K562 (cell line): ENCODE results near the gene CHRM4. TPM values are rescaled to one million over a fixed set of nuclear protein-coding genes. Genes with fewer than 3 reads are reported as not detected.
A peak's percentile ranks its signal among the peaks of the same experiment; 100 is the strongest.

Experiments used
- ATAC-seq: fragments of 200-7000 bp; cut with Tn5 transposase; 3 replicates; pipeline ENCODE4 v1.9.1; 2020; ENCODE audit warnings: moderate library complexity
- BruUV-seq: library from RNA; stranded (reverse); fragments of 400-500 nt; replicated peaks from 2 replicates; lab custom pipeline; 2021; lab: Mats Ljungman, UMichigan
- CTCF ChIA-PET: fragments of 300-600 bp; formaldehyde crosslinking; extraction: SDS; loops from one replicate; lab custom pipeline; 2021; ENCODE audit warnings: low intra/inter-chr PET ratio; lab: Yijun Ruan, JAX
- POLR2A ChIA-PET: fragments of 300-600, 350-650 bp; sonication (Branson Sonifier 250); formaldehyde crosslinking; extraction: SDS; loops from one replicate; lab custom pipeline; 2021; ENCODE audit warnings: antibody characterized with exemption, inconsistent platforms; lab: Yijun Ruan, JAX
- DNase-seq, 4 experiments: peaks; one replicate each; pipeline versions ENCODE4 v3.0.0 to v3.0.0-alpha.2; 2011 to 2018; ENCODE audit warnings: low spot score in 3 of 4, mixed read lengths in 3 of 4; ENCODE audit errors: extremely low read depth in 1 of 4
- FAIRE-seq: peaks from 2 replicates; lab custom pipeline; 2011; peaks lifted over from hg19 to GRCh38; lab: Jason Lieb, UNC
- H2AFZ ChIP-seq: 2 replicates; pipeline ENCODE4 v1.6.0; 2011; ENCODE audit warnings: low read depth, low read length, control low read depth, inconsistent platforms
- H3K27ac ChIP-seq: fragments of 200-600 bp; 3 replicates; pipeline ENCODE4 v1.8.0; 2011; ENCODE audit warnings: low read depth, mild to moderate bottlenecking, control low read depth, inconsistent platforms, low read length, moderate library complexity, mixed read lengths; ENCODE audit errors: extremely low read depth
- H3K27me3 ChIP-seq, 2 experiments: fragments of 300-600 bp in 1 of 2; 2 replicates in 1 of 2; 3 replicates in 1 of 2; pipeline versions ENCODE4 v1.6.0 to v1.8.0; 2011; ENCODE audit warnings: inconsistent platforms in 2 of 2, low read length in 2 of 2, mild to moderate bottlenecking in 1 of 2, mixed read lengths in 1 of 2, moderate library complexity in 1 of 2; ENCODE audit not compliant: control insufficient read depth in 2 of 2, insufficient read depth in 2 of 2
- H3K36me3 ChIP-seq: fragments of 300-600 bp; 3 replicates; pipeline ENCODE4 v1.8.0; 2011; ENCODE audit warnings: mild to moderate bottlenecking, low read length, inconsistent platforms; ENCODE audit not compliant: control insufficient read depth, insufficient read depth
- H3K4me1 ChIP-seq, 2 experiments: fragments of 200-600 bp in 1 of 2; replicated peaks in 1 of 2; 2 replicates in 1 of 2; 3 replicates in 1 of 2; pipeline versions ENCODE4 v1.5.1 to v1.8.0; 2011; ENCODE audit warnings: inconsistent platforms in 2 of 2, low read length in 2 of 2, mild to moderate bottlenecking in 1 of 2, mixed read lengths in 1 of 2, moderate library complexity in 1 of 2; ENCODE audit not compliant: control insufficient read depth in 2 of 2, insufficient read depth in 2 of 2
- H3K4me2 ChIP-seq: 2 replicates; pipeline ENCODE4 v1.6.1; 2011; ENCODE audit warnings: low read length, control low read depth, inconsistent platforms, mixed read lengths; ENCODE audit not compliant: insufficient read depth
- H3K4me3 ChIP-seq: fragments of 200-600 bp; sonication (generic), shearing (Covaris generic); 2 replicates; pipeline ENCODE4 v1.5.1; 2016; ENCODE audit warnings: control low read depth, inconsistent platforms
- H3K79me2 ChIP-seq: fragments of 200-600 bp; 3 replicates; pipeline ENCODE4 v1.8.0; 2011; ENCODE audit warnings: low read length, inconsistent platforms; ENCODE audit not compliant: control insufficient read depth, insufficient read depth
- H3K9ac ChIP-seq, 2 experiments: 2 replicates each; pipeline versions ENCODE4 v1.6.0 to v1.6.1; 2011; ENCODE audit warnings: low read depth in 2 of 2, low read length in 2 of 2, control low read depth in 1 of 2, inconsistent platforms in 1 of 2, mild to moderate bottlenecking in 1 of 2, mixed read lengths in 1 of 2; ENCODE audit not compliant: insufficient read depth in 1 of 2
- H3K9me1 ChIP-seq: one replicate; pipeline ENCODE4 v1.6.0; 2011; ENCODE audit warnings: inconsistent platforms, mild to moderate bottlenecking, low read length, moderate library complexity; ENCODE audit not compliant: control insufficient read depth, insufficient read depth
- H3K9me3 ChIP-seq: replicated peaks from 2 replicates; pipeline ENCODE4 v1.5.1; 2011; ENCODE audit warnings: low read depth, low read length, inconsistent platforms; ENCODE audit not compliant: control insufficient read depth, insufficient read depth
- H4K20me1 ChIP-seq: replicated peaks from 2 replicates; pipeline ENCODE4 v1.6.1; 2011; ENCODE audit warnings: low read length, inconsistent platforms, mixed read lengths; ENCODE audit not compliant: control insufficient read depth, insufficient read depth
- CREB1 ChIP-seq, 2 experiments: sonication (generic) in 1 of 2; formaldehyde crosslinking in 1 of 2; IDR thresholded peaks; 2 replicates each; pipeline versions ENCODE4 v1.6.1 to v1.8.0; 2012 to 2022; ENCODE audit warnings: inconsistent platforms in 1 of 2, mild to moderate bottlenecking in 1 of 2, missing genetic modification reagents in 1 of 2, moderate library complexity in 1 of 2
- EGR1 ChIP-seq: fragments of 450-650 bp; conservative IDR thresholded peaks from 2 replicates; pipeline ENCODE4 v1.6.1; 2017; ENCODE audit warnings: mild to moderate bottlenecking
- PTRF ChIP-seq: fragments of 450-650 bp; IDR thresholded peaks from 2 replicates; pipeline ENCODE4 v1.6.1; 2016; ENCODE audit warnings: mild to moderate bottlenecking, missing genetic modification characterization, missing compliant biosample characterization
- ZFPM2 ChIP-seq: fragments of 250-450 bp; sonication (Bioruptor Pico); IDR thresholded peaks from 2 replicates; pipeline ENCODE4 v1.5.1; 2022; ENCODE audit warnings: mild to moderate bottlenecking
- WGBS: fragments of 100-300 bp; shearing (Covaris generic); methylation state at CpG from one replicate; pipeline ENCODE4 v1.1.6; 2016; ENCODE audit warnings: low coverage, mixed read lengths; ENCODE audit not compliant: insufficient coverage; ENCODE audit errors: missing lambda C conversion rate; 5-methylcytosine and 5-hydroxymethylcytosine counted together
- in situ Hi-C: fragments of 300-500 bp; cut with MboI; formaldehyde crosslinking; loops from 4 replicates; pipeline ENCODE4 v1.15.0; 2018; ENCODE audit warnings: inconsistent platforms, mixed read lengths
- intact Hi-C: fragments of 100-400 bp; cut with micrococcal nuclease; formaldehyde crosslinking; loops from 2 replicates; pipeline ENCODE4 v1.14.2; 2022
- polyA plus RNA-seq, 8 experiments: library from polyadenylated mRNA; depleted of rRNA in 4 of 8; stranded (reverse) in 5 of 8; unstranded in 3 of 8; fragments of >200 nt; fragmentation: Nextera tagmentation in 2 of 8; fragmentation: Illumina TruSeq in 1 of 8; extraction: Ambion mirVana in 2 of 8; extraction: Trizol in 1 of 8; gene quantifications; 2 replicates each; pipeline versions ENCODE4 v1.2.1 to v1.2.3, GENCODE V29; 2011 to 2014; ENCODE audit warnings: inconsistent platforms in 1 of 8, missing spikeins in 1 of 8
- total RNA-seq, 7 experiments: library from RNA; depleted of rRNA in 6 of 7; stranded (reverse); fragments of >200 nt in 6 of 7; fragmentation: Illumina TruSeq in 2 of 7; extraction: Trizol in 2 of 7; gene quantifications; 2 replicates each; pipeline versions ENCODE4 v1.2.1 to v1.2.3, GENCODE V29; 2011 to 2021; ENCODE audit warnings: low replicate concordance in 1 of 7
- TF ChIP-seq, protein P1 (sequence below): sonication (generic); formaldehyde crosslinking; IDR thresholded peaks from 2 replicates; pipeline ENCODE4 v1.8.1; 2023; ENCODE audit warnings: mild to moderate bottlenecking, missing genetic modification reagents
- TF ChIP-seq, protein P2 (sequence below): IDR thresholded peaks from 2 replicates; pipeline ENCODE4 v1.6.1; 2012; ENCODE audit warnings: low read depth, low read length, improper control_type of control experiment, borderline replicate concordance

Gene CHRM4
- total and polyA plus RNA-seq, 9 of the 15 experiments (the other 6 are each of a cell fraction or from before 2014, with no cell fraction given): 0.22 to 1.3 (median 0.40) TPM; not detected in 2

GRCh38 chr11:46391186-46391577 is 394 bp downstream of the CHRM4 start (continued):
- peak; percentile 38; the same call in 1 of the 2 replicates for TF ChIP-seq EGR1

DNA sequence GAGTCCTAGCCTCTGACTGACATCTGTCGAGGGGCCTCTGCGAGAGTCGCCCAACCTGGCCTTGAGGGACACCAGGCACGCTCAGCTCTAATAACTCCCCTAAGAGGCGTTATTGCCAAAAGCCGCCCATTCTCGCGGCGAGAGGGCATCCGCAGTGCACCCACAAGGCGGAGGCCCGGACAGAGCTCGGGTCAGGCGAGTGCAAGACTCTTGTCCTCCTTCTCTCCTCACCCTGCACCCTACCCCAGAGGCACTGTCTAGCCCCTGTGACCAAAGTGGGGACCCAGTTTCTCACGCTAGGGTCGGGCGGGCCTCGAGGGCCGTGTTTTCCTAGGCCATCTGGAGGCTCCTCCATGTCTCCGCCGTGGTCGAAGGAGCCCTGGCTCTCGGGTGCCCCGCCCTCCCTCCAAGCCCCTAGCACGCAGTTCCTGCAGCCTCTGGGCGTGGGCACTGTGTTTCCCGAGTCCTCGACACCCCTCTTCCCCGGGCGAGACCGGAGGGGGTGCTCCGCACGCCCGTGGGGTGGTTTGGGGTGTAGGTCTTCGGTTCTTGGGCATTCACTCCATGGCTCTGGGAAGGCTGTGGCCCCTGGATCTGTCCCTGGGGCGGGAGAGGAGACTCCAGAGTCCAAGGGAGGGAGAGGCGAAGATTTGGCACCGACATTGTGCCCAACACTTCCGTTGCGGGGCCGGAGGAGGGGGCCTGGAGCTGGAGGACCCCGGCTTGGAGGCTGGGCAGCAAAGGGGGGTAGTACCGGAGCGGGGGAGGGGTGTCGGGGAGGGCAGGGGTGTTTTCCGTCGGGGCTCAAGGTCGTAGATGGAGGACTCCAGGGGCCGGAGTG is 1.0 kb downstream of the CHRM4 start:
- no peaks in the 10 kb centered on the region for H3K9me3 ChIP-seq
- ChIA-PET CTCF (no interaction called here), POLR2A (interaction anchor here (0.5 to 1.4 kb wide), 3 partner anchors 14 to 38 kb away, joined by 3 to 4 read pairs (median 3); no protein-coding TSS in a partner anchor)
- no peak overlapping the region for H2AFZ ChIP-seq
- H3K4me2 ChIP-seq: no peak overlapping the region
- peaks cover 0 to 11% of the 10 kb centered on the region in 2 experiments; a peak in 1 of 5 replicates for H3K27me3 ChIP-seq
- no peaks in the 10 kb centered on the region for H3K9me1 ChIP-seq
- H3K36me3 ChIP-seq: no peaks in the 10 kb centered on the region
- peaks cover 13% of the 10 kb centered on the region for H4K20me1 ChIP-seq
- H3K9ac ChIP-seq: peak overlapping the region in 1 of 2 experiments; percentile 46; a peak in 1 of 4 replicates
- TF ChIP-seq, protein P1, sequence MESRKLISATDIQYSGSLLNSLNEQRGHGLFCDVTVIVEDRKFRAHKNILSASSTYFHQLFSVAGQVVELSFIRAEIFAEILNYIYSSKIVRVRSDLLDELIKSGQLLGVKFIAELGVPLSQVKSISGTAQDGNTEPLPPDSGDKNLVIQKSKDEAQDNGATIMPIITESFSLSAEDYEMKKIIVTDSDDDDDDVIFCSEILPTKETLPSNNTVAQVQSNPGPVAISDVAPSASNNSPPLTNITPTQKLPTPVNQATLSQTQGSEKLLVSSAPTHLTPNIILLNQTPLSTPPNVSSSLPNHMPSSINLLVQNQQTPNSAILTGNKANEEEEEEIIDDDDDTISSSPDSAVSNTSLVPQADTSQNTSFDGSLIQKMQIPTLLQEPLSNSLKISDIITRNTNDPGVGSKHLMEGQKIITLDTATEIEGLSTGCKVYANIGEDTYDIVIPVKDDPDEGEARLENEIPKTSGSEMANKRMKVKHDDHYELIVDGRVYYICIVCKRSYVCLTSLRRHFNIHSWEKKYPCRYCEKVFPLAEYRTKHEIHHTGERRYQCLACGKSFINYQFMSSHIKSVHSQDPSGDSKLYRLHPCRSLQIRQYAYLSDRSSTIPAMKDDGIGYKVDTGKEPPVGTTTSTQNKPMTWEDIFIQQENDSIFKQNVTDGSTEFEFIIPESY: no peak
- no peak for TF ChIP-seq ZFPM2 (CRISPR knock-in tag)
- TF ChIP-seq, protein P2, sequence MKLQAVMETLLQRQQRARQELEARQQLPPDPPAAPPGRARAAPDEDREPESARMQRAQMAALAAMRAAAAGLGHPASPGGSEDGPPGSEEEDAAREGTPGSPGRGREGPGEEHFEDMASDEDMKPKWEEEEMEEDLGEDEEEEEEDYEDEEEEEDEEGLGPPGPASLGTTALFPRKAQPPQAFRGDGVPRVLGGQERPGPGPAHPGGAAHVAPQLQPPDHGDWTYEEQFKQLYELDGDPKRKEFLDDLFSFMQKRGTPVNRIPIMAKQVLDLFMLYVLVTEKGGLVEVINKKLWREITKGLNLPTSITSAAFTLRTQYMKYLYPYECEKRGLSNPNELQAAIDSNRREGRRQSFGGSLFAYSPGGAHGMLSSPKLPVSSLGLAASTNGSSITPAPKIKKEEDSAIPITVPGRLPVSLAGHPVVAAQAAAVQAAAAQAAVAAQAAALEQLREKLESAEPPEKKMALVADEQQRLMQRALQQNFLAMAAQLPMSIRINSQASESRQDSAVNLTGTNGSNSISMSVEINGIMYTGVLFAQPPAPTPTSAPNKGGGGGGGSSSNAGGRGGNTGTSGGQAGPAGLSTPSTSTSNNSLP: no peak
- no peak for TF ChIP-seq CREB1 (IDR thresholded peaks at IDR 0.05)
- peak; percentile 6; the same call in 1 of the 2 replicates for TF ChIP-seq CREB1 (CRISPR knock-in tag; IDR thresholded peaks at IDR 0.05)
- no peak for TF ChIP-seq PTRF (tag)
- in situ Hi-C loops (no loop called here), intact Hi-C loops (no loop called here)
- H3K4me1 ChIP-seq: peaks cover 19 to 67% of the 10 kb centered on the region in 2 experiments
- H3K4me3 ChIP-seq: no peak overlapping the region
- no peak for ATAC-seq
- peak in 1 of 4 experiments; percentile 18 for DNase-seq
- BruUV-seq: TSS peak; percentile 30
- FAIRE-seq: no peak
- no peak overlapping the region for H3K27ac ChIP-seq
- 44% methylated on average over 32 of the region's 49 CpGs for WGBS
- no peaks in the 10 kb centered on the region for H3K79me2 ChIP-seq
